Esophagus muscularis mucosa (tissue), 4 donors: ENCODE data around the gene PCED1B. TPM values are rescaled to one million over a fixed set of nuclear protein-coding genes. Genes with fewer than 3 reads are reported as not detected.

Experiments
- DNase-seq: peaks from one replicate; pipeline ENCODE4 v3.0.0-alpha.2; 2017; ENCODE audit errors: extremely low spot score
- H3K27ac ChIP-seq, 4 donors: fragments of 200-600 bp; sonication (generic); replicated peaks in 1 of 4; 1 replicate in 3 of 4; 2 replicates in 1 of 4; pipeline ENCODE4 v1.5.1; 2016 to 2019; ENCODE audit warnings: mild to moderate bottlenecking in 1 of 4
- H3K27me3 ChIP-seq, 4 donors: fragments of 200-600 bp; sonication (generic); one replicate each; pipeline versions ENCODE4 v1.5.1 to v1.6.0; 2016 to 2019
- H3K36me3 ChIP-seq, 4 donors: fragments of 200-600 bp; sonication (generic); one replicate each; pipeline ENCODE4 v1.5.1; 2016 to 2019
- H3K4me1 ChIP-seq, 4 donors: fragments of 200-600 bp; sonication (generic); one replicate each; pipeline ENCODE4 v1.5.1; 2016 to 2019
- H3K4me3 ChIP-seq, 4 donors: fragments of 200-600 bp; sonication (generic); 1 replicate in 2 of 4; 2 replicates in 2 of 4; pipeline ENCODE4 v1.5.1; 2016 to 2019; ENCODE audit warnings: mild to moderate bottlenecking in 4 of 4, moderate library complexity in 1 of 4
- H3K9me3 ChIP-seq, 4 donors: fragments of 200-600 bp; sonication (generic); 1 replicate in 3 of 4; 2 replicates in 1 of 4; pipeline ENCODE4 v1.5.1; 2016 to 2019
- CTCF ChIP-seq, 3 experiments: fragments of 200-600 bp in 2 of 3; fragments of 450-650 bp in 1 of 3; sonication (generic) in 2 of 3; IDR thresholded peaks; one replicate each; pipeline ENCODE4 v1.5.1; 2017 to 2019; ENCODE audit warnings: antibody characterized with exemption in 3 of 3, mild to moderate bottlenecking in 2 of 3, moderate library complexity in 1 of 3
- EP300 ChIP-seq: sonication (generic); formaldehyde crosslinking; IDR thresholded peaks from one replicate; pipeline ENCODE4 v1.6.1; 2017; ENCODE audit warnings: antibody characterized with exemption
- POLR2A ChIP-seq: fragments of 450-650 bp; IDR thresholded peaks from one replicate; pipeline ENCODE4 v1.6.1; 2017; ENCODE audit warnings: antibody characterized with exemption, moderate library complexity, mild to moderate bottlenecking, low read depth
- POLR2AphosphoS5 ChIP-seq, 2 donors: sonication (generic); formaldehyde crosslinking; IDR thresholded peaks; one replicate each; pipeline ENCODE4 v1.6.1; 2017; ENCODE audit warnings: antibody characterized with exemption in 2 of 2
- WGBS: methylation state at CpG from one replicate; pipeline ENCODE4 v1.1.5; 2018; 5-methylcytosine and 5-hydroxymethylcytosine counted together
- intact Hi-C: fragments of 100-400 bp; cut with DNase I; formaldehyde crosslinking; loops from one replicate; pipeline ENCODE4 v1.15.1; 2023
- small RNA-seq, 3 donors: library from RNA; depleted of rRNA; stranded (forward); fragments of <200 nt; gene quantifications; one replicate each; pipeline ENCODE3, GENCODE V24; 2016
- total RNA-seq, 4 donors: library from RNA; depleted of rRNA; stranded (reverse); fragments of >200 nt; gene quantifications; one replicate each; pipeline versions ENCODE4 v1.1.0 to v1.2.1, GENCODE V29; 2016

The PCED1B gene
- total RNA-seq, 4 donors from 2014 or later, result 0.92 to 2.1 (median 1.1) TPM

GRCh38 chr12:47281667-47282171 lies 202.3 kb downstream of the PCED1B start:
- H3K36me3 ChIP-seq, result no peaks in the 10 kb centered on the region
- no peaks in the 10 kb centered on the region for H3K27me3 ChIP-seq
- DNase-seq, result no peak
- TF ChIP-seq POLR2AphosphoS5 (IDR thresholded peaks at IDR 0.05), result no peak
- no peak for TF ChIP-seq CTCF (IDR thresholded peaks at IDR 0.05)
- TF ChIP-seq EP300, result no peak
- no peak for TF ChIP-seq POLR2A
- H3K27ac ChIP-seq, result no peak overlapping the region
- peaks cover 14 to 18% (median 15%) of the 10 kb centered on the region in 4 donors for H3K4me1 ChIP-seq
- H3K9me3 ChIP-seq, result no peaks in the 10 kb centered on the region
- intact Hi-C loops, result no loop called here
- WGBS, result 60% methylated on average over 4 of the region's 4 CpGs
- H3K4me3 ChIP-seq, result no peak overlapping the region

- TF ChIP-seq POLR2AphosphoS5 (IDR thresholded peaks at IDR 0.05), result no peak
- no peak for TF ChIP-seq EP300
- TF ChIP-seq CTCF (IDR thresholded peaks at IDR 0.05), result no peak
- no peak for TF ChIP-seq POLR2A
- Histone ChIP-seq H3K36me3 (no peaks in the 10 kb centered on the region), H3K4me3 (no peak overlapping the region), H3K27ac (no peak overlapping the region), H3K9me3 (no peaks in the 10 kb centered on the region), H3K27me3 (no peaks in the 10 kb centered on the region), H3K4me1 (peaks cover 9 to 13% (median 10%) of the 10 kb centered on the region in 4 donors)
- DNase-seq, result no peak
- intact Hi-C loops, result no loop called here
- 77% methylated on average over 4 of the region's 4 CpGs for WGBS
Observed at GRCh38 chr12:47282206-47282605, 202.8 kb downstream of the PCED1B start.

Small RNA genes lying within 50 kb of the gene (small RNA-seq; reads per million reads assigned to genes)
- 0 reads per million in 3 donors for gene MIR4698

Other genes starting within 250 kb of the PCED1B start
- 1 to 10 TPM; 2.1 to 4.5 (median 3.7) TPM for gene AMIGO2, start 338 bp downstream of the PCED1B start, total RNA-seq